ENCODE results near the gene SLC25A22.
A peak's percentile ranks its signal among the peaks of the same experiment; 100 is the strongest.

SLC25A22 gene

GRCh38 chr11:833114-833791, 35.2 kb upstream of the SLC25A22 start:
- Histone ChIP-seq H3K27me3 (peaks cover 0 to 39% of the 10 kb centered on the region in 2 donors), H3K4me1 (peaks cover 0 to 89% (median 68%) of the 10 kb centered on the region in 4 donors), H3K36me3 (peaks cover 21 to 26% (median 26%) of the 10 kb centered on the region in 3 donors), H3K27ac (peak overlapping the region; percentile 86 to 88), H3K4me3 (peak overlapping the region; percentile 66 to 74), H3K9me3 (no peaks in the 10 kb centered on the region)
- TF ChIP-seq, protein P1, sequence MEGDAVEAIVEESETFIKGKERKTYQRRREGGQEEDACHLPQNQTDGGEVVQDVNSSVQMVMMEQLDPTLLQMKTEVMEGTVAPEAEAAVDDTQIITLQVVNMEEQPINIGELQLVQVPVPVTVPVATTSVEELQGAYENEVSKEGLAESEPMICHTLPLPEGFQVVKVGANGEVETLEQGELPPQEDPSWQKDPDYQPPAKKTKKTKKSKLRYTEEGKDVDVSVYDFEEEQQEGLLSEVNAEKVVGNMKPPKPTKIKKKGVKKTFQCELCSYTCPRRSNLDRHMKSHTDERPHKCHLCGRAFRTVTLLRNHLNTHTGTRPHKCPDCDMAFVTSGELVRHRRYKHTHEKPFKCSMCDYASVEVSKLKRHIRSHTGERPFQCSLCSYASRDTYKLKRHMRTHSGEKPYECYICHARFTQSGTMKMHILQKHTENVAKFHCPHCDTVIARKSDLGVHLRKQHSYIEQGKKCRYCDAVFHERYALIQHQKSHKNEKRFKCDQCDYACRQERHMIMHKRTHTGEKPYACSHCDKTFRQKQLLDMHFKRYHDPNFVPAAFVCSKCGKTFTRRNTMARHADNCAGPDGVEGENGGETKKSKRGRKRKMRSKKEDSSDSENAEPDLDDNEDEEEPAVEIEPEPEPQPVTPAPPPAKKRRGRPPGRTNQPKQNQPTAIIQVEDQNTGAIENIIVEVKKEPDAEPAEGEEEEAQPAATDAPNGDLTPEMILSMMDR (IDR thresholded peaks at IDR 0.05) = no peak
- intact Hi-C loops (cut with DNase I; ENCODE audit: low total_unique reads) = no loop called here
- DNase-seq = no peak

DNA sequence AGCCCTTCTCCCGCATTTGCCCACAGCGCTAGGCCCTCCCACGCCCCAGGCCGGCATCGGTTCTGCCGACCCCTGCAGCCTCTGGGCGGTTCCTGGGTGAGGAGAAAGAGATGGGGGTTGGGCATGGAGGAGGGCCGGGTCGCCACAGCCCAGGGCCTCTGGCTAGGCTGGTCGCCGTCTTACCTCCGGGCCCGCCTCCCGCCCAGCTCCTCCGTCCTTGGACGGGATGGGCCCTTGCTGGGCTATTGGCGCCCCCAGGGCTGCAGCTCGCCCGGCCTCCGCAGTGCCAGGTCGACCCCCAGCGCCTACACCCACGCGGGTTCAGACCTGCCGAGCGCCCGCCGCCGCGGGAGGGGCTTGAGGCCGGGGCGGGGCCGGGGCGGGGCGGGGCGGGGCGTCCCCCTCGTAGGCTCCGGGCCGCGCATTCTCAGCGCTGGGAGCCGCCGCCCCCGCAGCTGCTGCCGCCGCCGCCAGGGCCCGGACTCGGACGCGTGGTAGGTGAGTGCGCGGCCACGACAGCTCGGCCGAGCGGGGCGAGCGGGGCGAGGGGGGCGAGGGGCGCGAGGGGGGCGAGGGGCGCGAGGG, 34.5 kb upstream of the SLC25A22 start, which contains the start of gene CD151:
Gene CD151, plus strand, starts transcription at position 424 of the 585 bp plus-strand sequence. CDS start 3,118 bp downstream, outside the sequence.
- Histone ChIP-seq H3K4me3 (peak within 1 kb of the TSS; percentile 66 to 74), H3K9me3 (no peaks in the 10 kb centered on the region), H3K4me1 (peaks cover 0 to 90% (median 70%) of the 10 kb centered on the region in 4 donors), H3K27ac (peak within 1 kb of the TSS; percentile 86 to 88), H3K27me3 (peaks cover 0 to 45% of the 10 kb centered on the region in 2 donors), H3K36me3 (peaks cover 17 to 20% (median 20%) of the 10 kb centered on the region in 3 donors)
- TF ChIP-seq, protein P1 (IDR thresholded peaks at IDR 0.05) = no peak
- no peak for DNase-seq
- intact Hi-C loops (cut with DNase I; ENCODE audit: low total_unique reads) = no loop called here

- no peak for DNase-seq
- peaks cover 0 to 89% (median 73%) of the 10 kb centered on the region in 4 donors for H3K4me1 ChIP-seq
- H3K9me3 ChIP-seq = no peaks in the 10 kb centered on the region
- TF ChIP-seq, protein P1 (IDR thresholded peaks at IDR 0.05) = no peak
- peak overlapping the region; percentile 66 to 74 for H3K4me3 ChIP-seq
- peaks cover 0 to 51% of the 10 kb centered on the region in 2 donors for H3K27me3 ChIP-seq
- peak overlapping the region; percentile 86 to 88 for H3K27ac ChIP-seq
- peaks cover 11 to 14% (median 14%) of the 10 kb centered on the region in 3 donors for H3K36me3 ChIP-seq
- intact Hi-C loops (cut with DNase I; ENCODE audit: low total_unique reads) = no loop called here
Observed at GRCh38 chr11:831961-832528, 34.0 kb upstream of the SLC25A22 start.

- peak overlapping the region in 1 of 2 donors; percentile 41 for H3K4me3 ChIP-seq
- H3K27me3 ChIP-seq = peaks cover 0 to 59% of the 10 kb centered on the region in 2 donors
- intact Hi-C loops (cut with DNase I; ENCODE audit: low total_unique reads) = no loop called here
- H3K9me3 ChIP-seq = no peaks in the 10 kb centered on the region
- DNase-seq = no peak
- H3K36me3 ChIP-seq = peaks cover 6 to 7% (median 6%) of the 10 kb centered on the region in 3 donors
- TF ChIP-seq, protein P1 (IDR thresholded peaks at IDR 0.05) = no peak
- H3K27ac ChIP-seq = no peak overlapping the region
- H3K4me1 ChIP-seq = peaks cover 0 to 90% (median 77%) of the 10 kb centered on the region in 4 donors
Observed at GRCh38 chr11:831118-831864, 33.2 kb upstream of the SLC25A22 start.

All from tibial artery (tissue), 4 donors.